H1 (cell line): ENCODE measurements around the gene MXRA7. TPM values are rescaled to one million over a fixed set of nuclear protein-coding genes. Genes with fewer than 3 reads are reported as not detected.

ENCODE experiments used
- POLR2AphosphoS5 ChIP-seq: IDR thresholded peaks from 2 replicates; pipeline ENCODE4 v1.6.1; 2011; ENCODE audit warnings: low read depth, low read length
- SP1 ChIP-seq: IDR thresholded peaks from 2 replicates; pipeline ENCODE4 v1.6.1; 2011; ENCODE audit warnings: low read depth, low read length
- polyA plus RNA-seq, 7 experiments: library from polyadenylated mRNA; depleted of rRNA in 3 of 7; stranded (reverse) in 5 of 7; unstranded in 2 of 7; fragments of >200 nt in 5 of 7; fragments of 200-250 nt in 2 of 7; gene quantifications; 1 replicate in 5 of 7; 2 replicates in 1 of 7; 4 replicates in 1 of 7; pipeline versions ENCODE4 v1.2.1 to v1.2.3, GENCODE V29; 2011 to 2013; ENCODE audit warnings: missing spikeins in 2 of 7, mixed read lengths in 2 of 7
- total RNA-seq: library from RNA; stranded (reverse); fragmentation: NEBNext Ultra II Directional; extraction: Animal tissue kit (Norgen Biotek cat#: 25700); gene quantifications from 2 replicates; pipeline ENCODE4 v1.2.1, GENCODE V29; 2021

The MXRA7 gene
- total and polyA plus RNA-seq, 2 of the 8 experiments (the other 6 are each of a cell fraction or from before 2014, with no cell fraction given), result 17.8 to 26.6 TPM

DNA sequence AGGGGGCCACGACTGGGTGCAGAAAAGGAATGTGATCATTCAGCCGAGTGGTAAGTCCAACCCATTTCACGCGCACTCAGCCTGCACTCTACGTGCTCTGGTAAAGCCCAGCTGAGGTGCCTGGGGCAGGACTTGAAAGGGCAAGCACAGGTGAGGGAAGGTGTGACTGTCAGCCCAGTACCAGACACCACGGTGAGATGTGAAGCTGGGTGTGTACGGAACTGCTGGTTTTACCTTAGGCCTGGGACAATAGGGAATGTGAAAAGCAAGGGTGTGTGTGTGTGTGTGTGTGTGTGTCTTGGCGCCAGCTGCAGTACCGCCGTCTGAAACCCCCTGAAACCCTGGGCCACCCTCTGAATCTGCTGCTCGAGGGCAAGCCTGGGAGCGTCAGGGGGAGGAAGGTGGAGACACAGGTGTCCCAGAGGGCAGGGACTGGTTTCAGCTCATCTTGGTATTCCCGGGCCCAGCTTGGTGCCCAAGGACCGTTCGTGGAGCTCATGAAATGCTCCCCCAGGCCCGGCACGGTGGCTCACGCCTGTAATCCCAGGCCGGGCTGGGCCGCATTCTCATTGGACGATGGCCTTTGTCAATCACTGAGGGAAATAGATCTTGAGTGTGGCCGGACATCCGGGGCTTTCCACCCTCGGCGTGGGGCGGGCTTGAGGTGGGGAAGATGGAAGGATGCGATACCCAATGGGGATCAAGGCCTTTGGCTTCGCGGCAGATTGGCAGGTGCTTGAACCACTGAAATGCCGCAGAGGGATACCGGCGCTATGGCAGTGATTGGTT is 39.4 kb downstream of the MXRA7 start (continued):
- TF ChIP-seq SP1 (peak; percentile 100), POLR2AphosphoS5 (no peak)
